Thyroid gland (tissue), 4 donors: ENCODE results near the gene CPNE4.

ENCODE experiments used
- CTCF ChIP-seq, 6 experiments: fragments of 200-600 bp in 3 of 6; fragments of 450-650 bp in 3 of 6; sonication (generic) in 3 of 6; IDR thresholded peaks; one replicate each; pipeline ENCODE4 v1.5.1; 2016 to 2019; ENCODE audit warnings: antibody characterized with exemption in 6 of 6, mild to moderate bottlenecking in 2 of 6, inconsistent platforms in 1 of 6, moderate library complexity in 1 of 6
- POLR2A ChIP-seq, 2 donors: fragments of 450-650 bp; IDR thresholded peaks; one replicate each; pipeline ENCODE4 v1.6.1; 2017; ENCODE audit warnings: antibody characterized with exemption in 2 of 2, mild to moderate bottlenecking in 2 of 2, moderate library complexity in 1 of 2

GRCh38 chr3:131553495-131554247, 481.1 kb downstream of the CPNE4 start:
- TF ChIP-seq CTCF (IDR thresholded peaks at IDR 0.05), result no peak
- TF ChIP-seq POLR2A (IDR thresholded peaks at IDR 0.05), result no peak
